ENCODE measurements around the gene DPP10.

The DPP10 gene

GRCh38 chr2:114527330-114527983 lies 85.0 kb downstream of the DPP10 start (continued):
- TF ChIP-seq, protein P1, sequence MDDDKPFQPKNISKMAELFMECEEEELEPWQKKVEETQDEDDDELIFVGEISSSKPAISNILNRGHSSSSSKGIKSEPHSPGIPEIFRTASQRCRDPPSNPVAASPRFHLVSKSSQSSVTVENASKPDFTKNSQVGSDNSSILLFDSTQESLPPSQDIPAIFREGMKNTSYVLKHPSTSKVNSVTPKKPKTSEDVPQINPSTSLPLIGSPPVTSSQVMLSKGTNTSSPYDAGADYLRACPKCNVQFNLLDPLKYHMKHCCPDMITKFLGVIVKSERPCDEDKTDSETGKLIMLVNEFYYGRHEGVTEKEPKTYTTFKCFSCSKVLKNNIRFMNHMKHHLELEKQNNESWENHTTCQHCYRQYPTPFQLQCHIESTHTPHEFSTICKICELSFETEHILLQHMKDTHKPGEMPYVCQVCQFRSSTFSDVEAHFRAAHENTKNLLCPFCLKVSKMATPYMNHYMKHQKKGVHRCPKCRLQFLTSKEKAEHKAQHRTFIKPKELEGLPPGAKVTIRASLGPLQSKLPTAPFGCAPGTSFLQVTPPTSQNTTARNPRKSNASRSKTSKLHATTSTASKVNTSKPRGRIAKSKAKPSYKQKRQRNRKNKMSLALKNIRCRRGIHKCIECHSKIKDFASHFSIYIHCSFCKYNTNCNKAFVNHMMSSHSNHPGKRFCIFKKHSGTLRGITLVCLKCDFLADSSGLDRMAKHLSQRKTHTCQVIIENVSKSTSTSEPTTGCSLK (tag by site-specific recombination; IDR thresholded peaks at IDR 0.05): no peak
- TF ChIP-seq PRDM6 (tag by site-specific recombination; IDR thresholded peaks at IDR 0.05): no peak
- no peak for TF ChIP-seq YY2 (tag by site-specific recombination; IDR thresholded peaks at IDR 0.05)

GRCh38 chr2:114534116-114535084 lies 92.0 kb downstream of the DPP10 start:
- ChIA-PET CTCF (no interaction called here), POLR2A (no interaction called here)
- Histone ChIP-seq H3K4me1 (ENCODE audit: control insufficient read depth, insufficient read depth, low read length) (no peaks in the 10 kb centered on the region), H3K4me3 (ENCODE audit: low read depth, low read length) (no peak overlapping the region), H3K36me3 (ENCODE audit: control insufficient read depth in 2 of 2, insufficient read depth in 1 of 2, low read length in 2 of 2) (no peaks in the 10 kb centered on the region), H3K27ac (ENCODE audit: extremely low read depth, low read depth, low read length) (no peak overlapping the region), H3K9me3 (ENCODE audit: control insufficient read depth, insufficient read depth, low read depth, low read length) (no peaks in the 10 kb centered on the region)
- TF ChIP-seq ZSCAN16 (tag by site-specific recombination; IDR thresholded peaks at IDR 0.05): no peak
- TF ChIP-seq, protein P2, sequence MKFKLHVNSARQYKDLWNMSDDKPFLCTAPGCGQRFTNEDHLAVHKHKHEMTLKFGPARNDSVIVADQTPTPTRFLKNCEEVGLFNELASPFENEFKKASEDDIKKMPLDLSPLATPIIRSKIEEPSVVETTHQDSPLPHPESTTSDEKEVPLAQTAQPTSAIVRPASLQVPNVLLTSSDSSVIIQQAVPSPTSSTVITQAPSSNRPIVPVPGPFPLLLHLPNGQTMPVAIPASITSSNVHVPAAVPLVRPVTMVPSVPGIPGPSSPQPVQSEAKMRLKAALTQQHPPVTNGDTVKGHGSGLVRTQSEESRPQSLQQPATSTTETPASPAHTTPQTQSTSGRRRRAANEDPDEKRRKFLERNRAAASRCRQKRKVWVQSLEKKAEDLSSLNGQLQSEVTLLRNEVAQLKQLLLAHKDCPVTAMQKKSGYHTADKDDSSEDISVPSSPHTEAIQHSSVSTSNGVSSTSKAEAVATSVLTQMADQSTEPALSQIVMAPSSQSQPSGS (tag by site-specific recombination; IDR thresholded peaks at IDR 0.05; ENCODE audit: low read depth): no peak
- TF ChIP-seq ZNF747 (tag by site-specific recombination; IDR thresholded peaks at IDR 0.05): no peak
- no peak for TF ChIP-seq ZBTB1 (tag by site-specific recombination; IDR thresholded peaks at IDR 0.05)
- no peak for TF ChIP-seq YY1 (tag by site-specific recombination; IDR thresholded peaks at IDR 0.05)
- TF ChIP-seq ZFP3 (tag by site-specific recombination; IDR thresholded peaks at IDR 0.05; ENCODE audit: low read depth): no peak
- TF ChIP-seq, protein P3, sequence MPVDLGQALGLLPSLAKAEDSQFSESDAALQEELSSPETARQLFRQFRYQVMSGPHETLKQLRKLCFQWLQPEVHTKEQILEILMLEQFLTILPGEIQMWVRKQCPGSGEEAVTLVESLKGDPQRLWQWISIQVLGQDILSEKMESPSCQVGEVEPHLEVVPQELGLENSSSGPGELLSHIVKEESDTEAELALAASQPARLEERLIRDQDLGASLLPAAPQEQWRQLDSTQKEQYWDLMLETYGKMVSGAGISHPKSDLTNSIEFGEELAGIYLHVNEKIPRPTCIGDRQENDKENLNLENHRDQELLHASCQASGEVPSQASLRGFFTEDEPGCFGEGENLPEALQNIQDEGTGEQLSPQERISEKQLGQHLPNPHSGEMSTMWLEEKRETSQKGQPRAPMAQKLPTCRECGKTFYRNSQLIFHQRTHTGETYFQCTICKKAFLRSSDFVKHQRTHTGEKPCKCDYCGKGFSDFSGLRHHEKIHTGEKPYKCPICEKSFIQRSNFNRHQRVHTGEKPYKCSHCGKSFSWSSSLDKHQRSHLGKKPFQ (tag by site-specific recombination; IDR thresholded peaks at IDR 0.05): no peak
- TF ChIP-seq ZNF76 (tag by site-specific recombination; IDR thresholded peaks at IDR 0.05; ENCODE audit: borderline replicate concordance, low read depth): no peak
- no peak for TF ChIP-seq ZBTB44 (tag by site-specific recombination; IDR thresholded peaks at IDR 0.05)
- TF ChIP-seq ZFP69B (tag by site-specific recombination; IDR thresholded peaks at IDR 0.05): no peak
- TF ChIP-seq, protein P4, sequence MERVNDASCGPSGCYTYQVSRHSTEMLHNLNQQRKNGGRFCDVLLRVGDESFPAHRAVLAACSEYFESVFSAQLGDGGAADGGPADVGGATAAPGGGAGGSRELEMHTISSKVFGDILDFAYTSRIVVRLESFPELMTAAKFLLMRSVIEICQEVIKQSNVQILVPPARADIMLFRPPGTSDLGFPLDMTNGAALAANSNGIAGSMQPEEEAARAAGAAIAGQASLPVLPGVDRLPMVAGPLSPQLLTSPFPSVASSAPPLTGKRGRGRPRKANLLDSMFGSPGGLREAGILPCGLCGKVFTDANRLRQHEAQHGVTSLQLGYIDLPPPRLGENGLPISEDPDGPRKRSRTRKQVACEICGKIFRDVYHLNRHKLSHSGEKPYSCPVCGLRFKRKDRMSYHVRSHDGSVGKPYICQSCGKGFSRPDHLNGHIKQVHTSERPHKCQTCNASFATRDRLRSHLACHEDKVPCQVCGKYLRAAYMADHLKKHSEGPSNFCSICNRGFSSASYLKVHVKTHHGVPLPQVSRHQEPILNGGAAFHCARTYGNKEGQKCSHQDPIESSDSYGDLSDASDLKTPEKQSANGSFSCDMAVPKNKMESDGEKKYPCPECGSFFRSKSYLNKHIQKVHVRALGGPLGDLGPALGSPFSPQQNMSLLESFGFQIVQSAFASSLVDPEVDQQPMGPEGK (tag by site-specific recombination; IDR thresholded peaks at IDR 0.05): no peak
- TF ChIP-seq, protein P5, sequence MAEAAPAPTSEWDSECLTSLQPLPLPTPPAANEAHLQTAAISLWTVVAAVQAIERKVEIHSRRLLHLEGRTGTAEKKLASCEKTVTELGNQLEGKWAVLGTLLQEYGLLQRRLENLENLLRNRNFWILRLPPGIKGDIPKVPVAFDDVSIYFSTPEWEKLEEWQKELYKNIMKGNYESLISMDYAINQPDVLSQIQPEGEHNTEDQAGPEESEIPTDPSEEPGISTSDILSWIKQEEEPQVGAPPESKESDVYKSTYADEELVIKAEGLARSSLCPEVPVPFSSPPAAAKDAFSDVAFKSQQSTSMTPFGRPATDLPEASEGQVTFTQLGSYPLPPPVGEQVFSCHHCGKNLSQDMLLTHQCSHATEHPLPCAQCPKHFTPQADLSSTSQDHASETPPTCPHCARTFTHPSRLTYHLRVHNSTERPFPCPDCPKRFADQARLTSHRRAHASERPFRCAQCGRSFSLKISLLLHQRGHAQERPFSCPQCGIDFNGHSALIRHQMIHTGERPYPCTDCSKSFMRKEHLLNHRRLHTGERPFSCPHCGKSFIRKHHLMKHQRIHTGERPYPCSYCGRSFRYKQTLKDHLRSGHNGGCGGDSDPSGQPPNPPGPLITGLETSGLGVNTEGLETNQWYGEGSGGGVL (tag by site-specific recombination; IDR thresholded peaks at IDR 0.05): no peak
- TF ChIP-seq ZNF16 (tag by site-specific recombination; IDR thresholded peaks at IDR 0.05; ENCODE audit: low read depth): no peak
- TF ChIP-seq MEIS1 (CRISPR knock-in tag; IDR thresholded peaks at IDR 0.05; ENCODE audit: borderline replicate concordance): no peak
- no peak for TF ChIP-seq ZNF777 (tag by site-specific recombination; IDR thresholded peaks at IDR 0.05; ENCODE audit: borderline replicate concordance)
- TF ChIP-seq ZNF37A (tag by site-specific recombination; IDR thresholded peaks at IDR 0.05): no peak
- no peak for TF ChIP-seq ZNF404 (tag by site-specific recombination; IDR thresholded peaks at IDR 0.05)
- TF ChIP-seq ZNF514 (tag by site-specific recombination; IDR thresholded peaks at IDR 0.05): no peak
- TF ChIP-seq OVOL3 (tag by site-specific recombination; IDR thresholded peaks at IDR 0.05): no peak
